Psoas muscle (tissue), 8 donors: ENCODE results near the gene RDH5. TPM values are rescaled to one million over a fixed set of nuclear protein-coding genes. Genes with fewer than 3 reads are reported as not detected.
A peak's percentile ranks its signal among the peaks of the same experiment; 100 is the strongest.

Source experiments
- ATAC-seq, 4 donors: fragments of 200-7000 bp; cut with Tn5 transposase; one replicate each; pipeline ENCODE4 v1.9.1; 2020; ENCODE audit warnings: moderate library complexity in 3 of 4, mild to moderate bottlenecking in 2 of 4
- DNase-seq, 2 donors: peaks; one replicate each; pipeline ENCODE4 v3.0.0-alpha.2; 2020
- H3K27ac ChIP-seq: fragments of 200-600 bp; one replicate; pipeline ENCODE4 v1.8.0; 2022
- H3K27me3 ChIP-seq, 3 donors: fragments of 200-600 bp in 1 of 3; one replicate each; pipeline versions ENCODE4 v1.6.1 to v1.8.0; 2013 to 2022; ENCODE audit warnings: low read length in 2 of 3, mild to moderate bottlenecking in 2 of 3, moderate library complexity in 1 of 3; ENCODE audit not compliant: insufficient read depth in 3 of 3
- H3K36me3 ChIP-seq, 2 donors: fragments of 200-600 bp in 1 of 2; one replicate each; pipeline versions ENCODE4 v1.6.1 to v1.8.0; 2013 to 2022; ENCODE audit warnings: low read depth in 1 of 2, mild to moderate bottlenecking in 1 of 2, moderate library complexity in 1 of 2; ENCODE audit not compliant: insufficient read depth in 1 of 2
- H3K4me1 ChIP-seq: fragments of 200-600 bp; one replicate; pipeline ENCODE4 v1.8.0; 2022
- H3K4me3 ChIP-seq: fragments of 200-600 bp; one replicate; pipeline ENCODE4 v1.8.0; 2022; ENCODE audit warnings: mild to moderate bottlenecking
- H3K9me3 ChIP-seq: fragments of 200-600 bp; one replicate; pipeline ENCODE4 v1.8.0; 2022
- WGBS, 3 donors: extraction: QIAGEN DNeasy Blood & Tissue Kit; methylation state at CpG; one replicate each; pipeline versions ENCODE4 v1.1.6 to v1.1.7; 2013; 5-methylcytosine and 5-hydroxymethylcytosine counted together
- intact Hi-C, 2 donors: fragments of 100-400 bp; cut with DNase I; formaldehyde crosslinking; loops; one replicate each; pipeline versions ENCODE4 v1.11.0 to v1.14.2; 2022
- polyA plus RNA-seq, 3 donors: library from polyadenylated mRNA; stranded (reverse); fragments of 200-250 nt; gene quantifications; one replicate each; pipeline ENCODE4 v1.2.3, GENCODE V29; 2013
- total RNA-seq, 4 donors: library from RNA; stranded (reverse); fragmentation: NEBNext Ultra II Directional in 2 of 4; extraction: Animal tissue kit (Norgen Biotek cat#: 25700) in 2 of 4; gene quantifications; one replicate each; pipeline versions ENCODE4 v1.2.1 to v1.2.4, GENCODE V29; 2021 to 2023
- TF ChIP-seq, protein P1 (sequence below): fragments of 200-600 bp; IDR thresholded peaks from one replicate; pipeline ENCODE4 v1.8.0; 2022; ENCODE audit warnings: antibody characterized with exemption
- donor health status: healthy with polysubstance abuse.
- donor health status: DM: no; HTN: no; CAD: no; lungs with moderate emphysema.
- donor health status: Bipolar disorder and iron deficiency.
- donor health status: healthy.
- donor health status: DM: yes; HTN: yes; CAD: no.
- donor health status: DM: no; HTN: no; CAD: no.
- donor health status: DM: no; HTN: no; CAD: no.
- donor health status: DM: yes; HTN: yes; CAD: no.

RDH5 gene
- total and polyA plus RNA-seq, 7 donors, result 7.0 to 25.4 (median 11.9) TPM

DNA sequence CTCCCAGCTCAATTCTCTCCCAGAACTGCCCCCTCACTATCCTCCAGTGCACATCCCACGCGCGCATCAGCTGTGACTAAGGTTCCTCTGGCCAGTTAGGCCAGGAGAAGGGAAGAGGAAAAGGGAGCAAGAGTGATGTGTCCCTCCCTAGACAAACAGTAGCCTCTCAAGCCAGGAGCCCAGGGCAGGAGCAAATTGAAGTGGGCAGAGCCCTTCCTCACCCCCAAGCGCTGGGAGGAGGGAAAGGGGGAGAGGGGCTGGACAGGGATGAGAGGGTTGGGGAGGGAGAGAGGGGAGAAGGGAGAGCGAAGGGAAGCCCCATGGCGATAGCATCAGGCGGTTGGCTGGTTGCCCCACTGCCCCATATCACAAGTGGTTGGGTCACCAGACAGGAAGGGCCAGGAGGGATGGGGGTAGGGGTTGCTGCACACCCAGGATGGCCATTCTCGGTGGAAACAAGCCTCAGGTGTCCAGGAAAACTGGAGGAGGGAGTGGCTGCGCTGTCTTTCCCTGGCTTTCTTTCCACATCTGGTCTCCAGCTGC lies 7.5 kb downstream of the RDH5 start:
- peaks cover 62% of the 10 kb centered on the region for H3K4me1 ChIP-seq
- H3K9me3 ChIP-seq, result no peaks in the 10 kb centered on the region
- WGBS, 3 donors, result 9 to 21% (median 12%) methylated on average over 8 to 9 of the region's 9 CpGs
- DNase-seq (peak; percentile 73 to 88), ATAC-seq (peak; percentile 8 to 35 (median 12))
- TF ChIP-seq, protein P1, sequence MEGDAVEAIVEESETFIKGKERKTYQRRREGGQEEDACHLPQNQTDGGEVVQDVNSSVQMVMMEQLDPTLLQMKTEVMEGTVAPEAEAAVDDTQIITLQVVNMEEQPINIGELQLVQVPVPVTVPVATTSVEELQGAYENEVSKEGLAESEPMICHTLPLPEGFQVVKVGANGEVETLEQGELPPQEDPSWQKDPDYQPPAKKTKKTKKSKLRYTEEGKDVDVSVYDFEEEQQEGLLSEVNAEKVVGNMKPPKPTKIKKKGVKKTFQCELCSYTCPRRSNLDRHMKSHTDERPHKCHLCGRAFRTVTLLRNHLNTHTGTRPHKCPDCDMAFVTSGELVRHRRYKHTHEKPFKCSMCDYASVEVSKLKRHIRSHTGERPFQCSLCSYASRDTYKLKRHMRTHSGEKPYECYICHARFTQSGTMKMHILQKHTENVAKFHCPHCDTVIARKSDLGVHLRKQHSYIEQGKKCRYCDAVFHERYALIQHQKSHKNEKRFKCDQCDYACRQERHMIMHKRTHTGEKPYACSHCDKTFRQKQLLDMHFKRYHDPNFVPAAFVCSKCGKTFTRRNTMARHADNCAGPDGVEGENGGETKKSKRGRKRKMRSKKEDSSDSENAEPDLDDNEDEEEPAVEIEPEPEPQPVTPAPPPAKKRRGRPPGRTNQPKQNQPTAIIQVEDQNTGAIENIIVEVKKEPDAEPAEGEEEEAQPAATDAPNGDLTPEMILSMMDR, result no peak
- no peaks in the 10 kb centered on the region for H3K27me3 ChIP-seq
- intact Hi-C loops, result loop anchor here in 1 of 2 donors (2.0 kb wide), 1 partner anchor 23 kb away; no protein-coding TSS in a partner anchor
- H3K36me3 ChIP-seq, result peaks cover 7 to 53% of the 10 kb centered on the region in 2 donors
- peak overlapping the region; percentile 98 for H3K4me3 ChIP-seq
- H3K27ac ChIP-seq, result peak overlapping the region; percentile 94

DNA sequence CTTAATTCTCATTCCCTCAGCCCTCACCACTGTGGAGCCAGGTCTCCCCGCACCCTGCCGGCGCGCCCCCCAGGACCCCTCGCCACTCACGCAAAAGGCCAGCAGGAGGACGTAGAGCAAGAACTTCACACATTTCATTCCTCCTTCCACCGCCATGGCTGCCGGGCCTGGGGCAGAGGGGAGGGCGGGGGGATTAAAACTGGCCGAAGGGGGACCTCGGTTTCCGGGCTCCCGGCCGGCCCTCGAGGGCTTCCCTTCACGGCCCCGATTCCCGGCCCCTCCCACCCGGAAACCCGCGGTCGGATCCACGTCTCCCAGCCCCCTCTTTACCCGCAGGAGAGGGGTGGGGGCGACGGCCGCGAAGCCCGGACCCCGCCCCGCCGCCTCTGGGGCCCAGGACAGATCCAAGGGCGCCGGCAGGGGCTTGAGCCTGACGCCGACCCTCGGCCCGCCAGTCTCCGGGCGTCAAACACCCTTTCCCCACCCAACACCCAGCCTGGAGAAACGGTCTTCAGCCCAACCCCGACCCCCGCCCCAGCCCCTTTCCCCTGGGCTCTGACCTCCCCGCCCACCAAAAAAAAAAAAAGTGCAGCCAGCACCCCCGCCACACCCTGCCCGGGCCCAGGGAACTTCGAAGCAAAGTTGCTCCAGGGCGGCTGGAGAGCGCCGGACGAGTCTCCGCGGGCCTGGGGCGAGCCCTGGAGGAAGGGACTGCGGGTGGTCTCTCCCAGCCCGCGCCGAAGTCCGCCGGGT lies 8.2 kb downstream of the RDH5 start:
- peak; percentile 22 to 51 (median 40) for ATAC-seq
- peak; percentile 85 to 91 for DNase-seq
- H3K4me1 ChIP-seq, result peaks cover 56% of the 10 kb centered on the region
- H3K4me3 ChIP-seq, result peak overlapping the region; percentile 98
- H3K9me3 ChIP-seq, result no peaks in the 10 kb centered on the region
- WGBS, 3 donors, result 0% methylated on average over 40 to 61 of the region's 61 CpGs
- intact Hi-C loops, result loop anchor here in 1 of 2 donors (2.0 kb wide), 1 partner anchor 24 kb away; no protein-coding TSS in a partner anchor
- H3K27me3 ChIP-seq, result no peaks in the 10 kb centered on the region
- peak overlapping the region; percentile 94 for H3K27ac ChIP-seq
- TF ChIP-seq, protein P1, result no peak
- peaks cover 7 to 47% of the 10 kb centered on the region in 2 donors for H3K36me3 ChIP-seq

DNA sequence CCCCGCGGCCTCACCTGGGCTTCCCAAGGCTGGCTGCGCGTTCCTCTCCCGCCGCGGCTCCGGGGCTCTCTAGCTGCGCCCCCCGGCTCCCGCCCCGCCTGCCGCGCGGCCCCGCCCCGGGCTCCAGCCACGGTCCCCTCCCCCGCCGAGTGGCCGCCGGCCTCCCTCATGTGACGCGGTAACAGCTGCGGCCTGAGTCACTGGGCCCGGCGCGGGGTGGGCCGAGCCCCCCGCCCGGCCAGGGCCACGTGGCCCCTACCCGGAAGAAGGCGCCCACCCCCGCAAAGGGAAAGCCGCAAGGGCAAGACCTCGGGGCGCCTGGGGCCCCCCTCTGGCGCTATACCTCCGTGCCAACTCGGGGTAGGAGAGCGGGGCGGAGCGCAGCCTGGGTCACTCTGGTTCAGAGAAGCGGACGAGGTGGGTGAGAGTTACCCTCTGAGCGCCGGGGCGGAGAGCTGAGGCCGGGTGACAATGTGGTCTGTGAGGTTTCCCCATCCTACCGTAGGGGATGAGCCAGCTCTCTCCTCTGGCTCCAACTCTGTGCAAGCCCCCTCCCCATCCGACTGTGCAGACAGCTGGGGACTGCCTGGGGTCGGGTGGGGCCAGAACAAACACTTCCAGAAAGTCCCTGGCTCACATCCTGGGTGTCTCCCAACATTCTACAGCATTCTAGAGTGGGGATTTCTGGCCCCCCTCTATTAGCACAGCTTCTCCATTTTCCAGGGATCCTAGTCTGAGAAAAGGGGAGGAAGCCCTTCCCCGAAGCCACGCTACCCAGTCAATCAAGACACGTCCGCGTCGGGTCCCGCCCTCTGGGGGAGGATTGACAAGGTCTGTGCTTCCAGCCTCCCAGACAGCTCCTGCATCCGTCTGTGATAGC lies 9.0 kb downstream of the RDH5 start, which contains the start of gene CD63:
Gene CD63, minus strand, starts transcription at position 71 of the 880 bp plus-strand sequence. CDS start 668 bp downstream, outside the sequence.
- no peaks in the 10 kb centered on the region for H3K9me3 ChIP-seq
- intact Hi-C loops, result loop anchor here in 1 of 2 donors (2.0 kb wide), 1 partner anchor 24 kb away; no protein-coding TSS in a partner anchor
- no peaks in the 10 kb centered on the region for H3K27me3 ChIP-seq
- peak within 1 kb of the TSS; percentile 98 for H3K4me3 ChIP-seq
- TF ChIP-seq, protein P1, result no peak
- H3K36me3 ChIP-seq, result peaks cover 5 to 39% of the 10 kb centered on the region in 2 donors
- peak; percentile 83 to 88 (median 86) for ATAC-seq
- DNase-seq, result peak; percentile 95 to 96
- peak within 1 kb of the TSS; percentile 94 for H3K27ac ChIP-seq
- peaks cover 47% of the 10 kb centered on the region for H3K4me1 ChIP-seq
- WGBS, 3 donors, result 0 to 1% (median 0%) methylated on average over 34 to 61 of the region's 61 CpGs
